Right atrium auricular region (tissue), 2 donors: Measurements from ENCODE around the gene NPIPB2. TPM values are rescaled to one million over a fixed set of nuclear protein-coding genes. Genes with fewer than 3 reads are reported as not detected.
"Not testable (repeated sequence)": the region's sequence is repeated elsewhere in the genome, so short reads cannot be mapped to it uniquely, and the experiment has no call there.

Experiments
- DNase-seq: peaks from one replicate; pipeline ENCODE4 v3.0.0-alpha.2; 2019; ENCODE audit warnings: low spot score
- H3K27ac ChIP-seq, 2 donors: fragments of 200-600 bp; sonication (generic); 1 replicate in 1 of 2; 2 replicates in 1 of 2; pipeline ENCODE4 v1.5.1; 2016 to 2019
- H3K27me3 ChIP-seq, 2 donors: fragments of 200-600 bp; sonication (generic); one replicate each; pipeline versions ENCODE4 v1.5.1 to v1.6.0; 2017 to 2019
- H3K36me3 ChIP-seq: fragments of 200-600 bp; sonication (generic); one replicate; pipeline ENCODE4 v1.5.1; 2016
- H3K4me1 ChIP-seq, 2 donors: fragments of 200-600 bp; sonication (generic); one replicate each; pipeline versions ENCODE4 v1.5.1 to v1.6.0; 2017 to 2019
- H3K4me3 ChIP-seq, 2 donors: fragments of 200-600 bp; sonication (generic); 1 replicate in 1 of 2; 2 replicates in 1 of 2; pipeline ENCODE4 v1.5.1; 2017 to 2019; ENCODE audit warnings: mild to moderate bottlenecking in 1 of 2, moderate library complexity in 1 of 2
- H3K9me3 ChIP-seq, 2 donors: fragments of 200-600 bp; sonication (generic); one replicate each; pipeline ENCODE4 v1.5.1; 2019
- CTCF ChIP-seq, 2 donors: fragments of 200-600 bp; sonication (generic); IDR thresholded peaks; one replicate each; pipeline ENCODE4 v1.5.1; 2019; ENCODE audit warnings: antibody characterized with exemption in 2 of 2
- total RNA-seq, 2 donors: library from RNA; depleted of rRNA; stranded (reverse); fragments of >200 nt; gene quantifications; one replicate each; pipeline ENCODE4 v1.1.0, GENCODE V29; 2016

The NPIPB2 gene
- total RNA-seq, 2 donors from 2014 or later, result 3.0 TPM; not detected in 1

- no peak for DNase-seq
- no peak overlapping the region for H3K4me3 ChIP-seq
- H3K36me3 ChIP-seq, result no peaks in the 10 kb centered on the region
- no peaks in the 10 kb centered on the region for H3K27me3 ChIP-seq
- H3K9me3 ChIP-seq, result no peaks in the 10 kb centered on the region
- H3K27ac ChIP-seq, result no peak overlapping the region
- no peaks in the 10 kb centered on the region for H3K4me1 ChIP-seq
- no peak for TF ChIP-seq CTCF (IDR thresholded peaks at IDR 0.05)
Measured at GRCh38 chr16:11950388-11950787, 8.5 kb upstream of the NPIPB2 start.

GRCh38 chr16:11949527-11949926 lies 7.7 kb upstream of the NPIPB2 start:
- Histone ChIP-seq H3K27ac (no peak overlapping the region), H3K9me3 (no peaks in the 10 kb centered on the region), H3K4me1 (no peaks in the 10 kb centered on the region), H3K27me3 (no peaks in the 10 kb centered on the region), H3K4me3 (no peak overlapping the region), H3K36me3 (no peaks in the 10 kb centered on the region)
- DNase-seq, result no peak
- TF ChIP-seq CTCF (IDR thresholded peaks at IDR 0.05), result peak in 1 of 2 donors; percentile 56

- no peak for DNase-seq
- TF ChIP-seq CTCF (IDR thresholded peaks at IDR 0.05), result no peak
- no peaks in the 10 kb centered on the region for H3K9me3 ChIP-seq
- H3K4me1 ChIP-seq, result no peaks in the 10 kb centered on the region
- H3K27me3 ChIP-seq, result no peaks in the 10 kb centered on the region
- no peak overlapping the region for H3K27ac ChIP-seq
- H3K36me3 ChIP-seq, result no peaks in the 10 kb centered on the region
- H3K4me3 ChIP-seq, result no peak overlapping the region
Measured at GRCh38 chr16:11948819-11949218, 7.0 kb upstream of the NPIPB2 start.

- Histone ChIP-seq H3K27me3 (no peaks in the 10 kb centered on the region), H3K4me3 (no peak overlapping the region), H3K36me3 (no peaks in the 10 kb centered on the region), H3K9me3 (no peaks in the 10 kb centered on the region), H3K27ac (no peak overlapping the region), H3K4me1 (no peaks in the 10 kb centered on the region)
- no peak for TF ChIP-seq CTCF (IDR thresholded peaks at IDR 0.05)
- DNase-seq, result no peak
Measured at GRCh38 chr16:11946433-11946832, 4.6 kb upstream of the NPIPB2 start.

- not testable (repeated sequence) for H3K4me1 ChIP-seq, H3K27me3 ChIP-seq, DNase-seq, H3K9me3 ChIP-seq, H3K36me3 ChIP-seq, H3K27ac ChIP-seq, H3K4me3 ChIP-seq
Measured at GRCh38 chr16:11927350-11927749, 14.5 kb downstream of the NPIPB2 start.

GRCh38 chr16:11924046-11924445 lies 17.8 kb downstream of the NPIPB2 start:
- H3K27ac ChIP-seq, DNase-seq, H3K4me3 ChIP-seq, H3K36me3 ChIP-seq, H3K27me3 ChIP-seq, H3K9me3 ChIP-seq, H3K4me1 ChIP-seq: not testable (repeated sequence)

- no peaks in the 10 kb centered on the region for H3K9me3 ChIP-seq
- H3K4me1 ChIP-seq, result peaks cover 0 to 30% of the 10 kb centered on the region in 2 donors
- H3K27ac ChIP-seq, result peak overlapping the region; percentile 71 to 96
- no peak for DNase-seq
- H3K4me3 ChIP-seq, result peak overlapping the region; percentile 96 to 99
- no peaks in the 10 kb centered on the region for H3K36me3 ChIP-seq
- H3K27me3 ChIP-seq, result no peaks in the 10 kb centered on the region
- TF ChIP-seq CTCF (IDR thresholded peaks at IDR 0.05), result no peak
Measured at GRCh38 chr16:11916524-11917285, 25.1 kb downstream of the NPIPB2 start.
